Activated CD8-positive, alpha-beta memory T cell treated with anti-CD3 and anti-CD28 coated beads for 36 hours (primary cell): ENCODE measurements around the gene CTTNBP2NL. TPM values are rescaled to one million over a fixed set of nuclear protein-coding genes. Genes with fewer than 3 reads are reported as not detected.
"Not testable (repeated sequence)": the region's sequence is repeated elsewhere in the genome, so short reads cannot be mapped to it uniquely, and the experiment has no call there.

Experiments
- CTCF ChIA-PET: fragments of 350-600 bp; sonication (Branson Sonifier 250); formaldehyde crosslinking; loops from one replicate; lab custom pipeline; 2021; ENCODE audit warnings: antibody characterized with exemption; lab: Charles Lee
- POLR2A ChIA-PET: fragments of 350-600 bp; sonication (Branson Sonifier 250); formaldehyde crosslinking; loops from one replicate; lab custom pipeline; 2021; ENCODE audit warnings: antibody characterized with exemption; lab: Charles Lee
- total RNA-seq, 2 experiments: library from RNA; stranded (reverse); gene quantifications; one replicate each; pipeline ENCODE4 v1.2.3, GENCODE V29; 2021

CTTNBP2NL gene
- total RNA-seq, 2 experiments from 2014 or later, result 3.2 TPM

DNA sequence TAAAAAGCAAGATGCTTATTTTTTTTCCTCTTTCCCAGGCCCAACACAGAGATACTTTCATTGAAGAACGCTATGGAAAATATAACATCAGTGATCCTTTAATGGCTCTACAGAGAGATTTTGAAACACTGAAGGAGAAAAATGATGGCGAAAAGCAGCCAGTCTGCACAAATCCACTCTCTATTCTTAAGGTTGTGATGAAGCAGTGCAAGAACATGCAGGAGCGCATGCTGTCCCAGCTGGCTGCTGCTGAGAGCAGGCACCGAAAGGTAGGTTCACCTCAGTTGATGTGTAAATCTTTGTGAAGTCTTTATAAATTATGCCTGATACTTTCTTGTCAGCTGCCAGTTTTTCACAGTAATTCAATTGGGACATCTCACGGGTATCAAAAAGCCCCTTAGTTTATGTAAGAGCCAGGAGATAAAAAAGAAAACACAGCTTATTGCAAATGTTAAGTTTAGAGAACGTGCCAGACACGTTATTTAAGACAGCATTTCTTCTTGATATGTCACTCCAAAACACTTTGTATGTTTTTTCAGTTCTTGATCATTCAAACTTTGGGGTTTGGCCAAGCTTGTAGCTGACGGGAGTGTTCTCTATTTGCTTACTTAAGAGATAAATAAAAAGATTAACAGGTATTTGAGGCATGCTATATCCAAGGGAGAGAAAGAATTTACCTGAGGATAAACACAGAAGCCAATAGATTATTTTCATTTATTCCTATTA, 53.1 kb downstream of the CTTNBP2NL start:
- CTCF ChIA-PET, result interaction anchor here (1.1 to 1.4 kb wide), 2 partner anchors 9 to 20 kb away, joined by 3 read pairs; no protein-coding TSS in a partner anchor

GRCh38 chr1:112449630-112449983, 53.6 kb downstream of the CTTNBP2NL start:
- ChIA-PET CTCF (interaction anchor here (1.4 kb wide), 1 partner anchor 9 kb away, joined by 3 read pairs; no protein-coding TSS in a partner anchor), POLR2A (no interaction called here)

More for the DNA sequence above, 53.1 kb downstream of the CTTNBP2NL start:
- POLR2A ChIA-PET, result no interaction called here

GRCh38 chr1:112450773-112451172, 54.8 kb downstream of the CTTNBP2NL start:
- ChIA-PET CTCF (no interaction called here), POLR2A (no interaction called here)

DNA sequence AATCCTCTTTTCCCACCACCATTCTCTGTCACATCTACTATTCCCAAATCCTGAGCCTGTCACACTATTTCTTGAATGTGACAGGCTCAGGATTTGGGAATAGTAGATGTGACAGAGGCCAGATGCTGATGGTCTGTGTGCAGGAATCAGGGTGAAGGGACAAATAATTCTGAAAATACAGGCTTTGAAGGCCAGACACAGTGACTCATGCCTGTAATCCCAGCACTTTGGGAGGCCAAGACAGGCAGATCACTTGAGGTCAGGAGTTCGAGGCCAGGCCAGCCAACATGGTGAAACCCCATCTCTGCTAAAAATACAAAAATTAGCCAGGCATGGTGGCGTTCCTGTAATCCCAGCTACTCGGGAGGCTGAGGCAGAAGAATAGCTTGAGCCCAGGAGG, 55.3 kb downstream of the CTTNBP2NL start:
- CTCF ChIA-PET, result interaction anchor here (1.9 kb wide), 1 partner anchor 13 kb away, joined by 4 read pairs; no protein-coding TSS in a partner anchor
- POLR2A ChIA-PET, result not testable (repeated sequence)

- CTCF ChIA-PET, result no interaction called here
- POLR2A ChIA-PET, result no interaction called here
Measured at GRCh38 chr1:112453876-112454275, 57.9 kb downstream of the CTTNBP2NL start.

DNA sequence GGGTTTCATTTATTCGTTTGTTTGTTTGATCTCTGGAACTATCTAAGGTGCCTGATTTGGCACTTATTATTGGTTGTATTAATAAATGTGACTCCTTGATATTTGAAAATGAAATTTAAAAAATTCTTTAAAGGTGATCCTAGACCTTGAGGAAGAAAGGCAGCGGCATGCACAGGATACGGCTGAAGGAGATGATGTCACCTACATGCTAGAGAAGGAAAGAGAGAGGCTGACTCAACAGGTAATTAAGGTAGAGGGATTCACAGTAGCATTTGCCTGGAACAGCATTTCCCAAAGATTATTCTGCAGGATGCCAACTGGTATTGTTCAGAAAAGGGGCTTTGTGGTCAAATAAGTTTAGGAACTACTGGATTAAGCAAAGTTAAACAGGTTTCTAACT, 58.3 kb downstream of the CTTNBP2NL start:
- CTCF ChIA-PET, result no interaction called here
- POLR2A ChIA-PET, result no interaction called here

DNA sequence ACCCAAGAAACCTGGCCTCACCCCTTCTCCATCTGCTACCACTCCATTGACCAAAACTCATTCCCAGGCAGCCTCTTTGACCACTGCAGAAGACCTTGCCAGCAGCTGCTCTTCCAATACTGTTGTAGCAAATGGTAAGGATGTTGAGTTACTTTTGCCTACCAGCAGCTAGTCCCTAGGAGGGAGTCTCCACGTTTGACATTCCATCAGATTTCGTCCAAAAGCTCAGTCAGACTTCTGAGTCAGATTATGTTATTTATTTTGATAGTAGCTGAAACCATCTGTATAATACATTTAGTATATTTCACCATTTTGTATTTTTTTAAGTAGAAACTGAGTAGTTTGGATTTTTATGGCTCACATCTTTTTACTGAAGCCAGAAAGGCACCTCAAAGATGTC, 61.2 kb downstream of the CTTNBP2NL start:
- ChIA-PET POLR2A (no interaction called here), CTCF (interaction anchor here (0.6 to 1.5 kb wide), 2 partner anchors 9 to 11 kb away, joined by 3 to 6 read pairs; no protein-coding TSS in a partner anchor)

DNA sequence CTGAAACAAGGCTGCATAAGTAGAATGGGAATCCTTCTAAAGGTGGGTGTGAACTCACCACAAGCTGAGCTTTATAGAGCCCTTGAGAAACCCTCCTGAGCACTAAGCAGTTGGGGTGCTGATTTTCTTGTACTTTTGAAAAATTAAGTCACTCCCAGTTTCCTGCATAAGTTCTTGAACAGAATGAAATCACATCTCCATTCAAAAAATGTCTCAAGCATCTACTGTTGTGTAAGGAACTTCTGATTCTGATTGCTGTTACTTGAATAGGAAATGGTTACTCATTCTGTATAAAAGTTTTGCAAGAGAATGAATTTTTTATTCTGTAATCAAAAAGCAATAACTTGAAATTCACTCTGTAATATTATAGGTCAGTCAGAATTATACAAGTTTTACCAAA, 61.9 kb downstream of the CTTNBP2NL start:
- POLR2A ChIA-PET, result interaction anchor here (0.6 kb wide), 1 partner anchor 67 kb away, joined by 9 read pairs; no protein-coding TSS in a partner anchor

GRCh38 chr1:112458756-112459155, 62.7 kb downstream of the CTTNBP2NL start:
- POLR2A ChIA-PET, result no interaction called here
- CTCF ChIA-PET, result interaction anchor here (1.6 kb wide), 1 partner anchor 26 kb away, joined by 3 read pairs; no protein-coding TSS in a partner anchor

More for the DNA sequence above, 61.9 kb downstream of the CTTNBP2NL start:
- CTCF ChIA-PET, result interaction anchor here (1.5 to 1.6 kb wide), 2 partner anchors 8 to 27 kb away, joined by 3 to 6 read pairs; no protein-coding TSS in a partner anchor

DNA sequence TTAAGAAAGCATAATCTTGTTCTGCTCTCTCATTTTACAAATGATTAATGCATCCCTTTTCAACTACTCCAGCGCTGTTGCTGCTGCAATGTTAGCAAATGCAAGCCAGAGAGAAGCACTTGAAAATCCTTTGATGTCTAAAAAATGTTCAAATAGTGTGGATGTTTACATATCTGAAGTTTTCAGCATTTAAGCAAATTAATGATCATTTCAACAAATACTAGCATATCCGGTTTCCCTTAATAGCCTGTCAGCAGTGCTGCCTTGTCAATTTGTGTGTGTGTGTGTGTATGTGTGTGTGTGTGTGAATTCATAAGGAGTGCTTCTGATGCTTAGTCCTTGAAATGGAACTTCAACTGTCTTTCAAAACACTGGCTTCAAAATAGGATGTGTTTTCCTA, 64.6 kb downstream of the CTTNBP2NL start:
- ChIA-PET POLR2A (no interaction called here), CTCF (no interaction called here)

GRCh38 chr1:112461200-112461871, 65.3 kb downstream of the CTTNBP2NL start:
- ChIA-PET CTCF (interaction anchor here (2.2 kb wide), 1 partner anchor 71 kb away, joined by 8 read pairs; no protein-coding TSS in a partner anchor), POLR2A (no interaction called here)

GRCh38 chr1:112462953-112463279, 66.9 kb downstream of the CTTNBP2NL start:
- ChIA-PET POLR2A (no interaction called here), CTCF (interaction anchor here (1.1 to 2.2 kb wide), 2 partner anchors 57 to 72 kb away, joined by 3 to 8 read pairs; no protein-coding TSS in a partner anchor)

- POLR2A ChIA-PET, result no interaction called here
- CTCF ChIA-PET, result interaction anchor here (0.9 kb wide), 1 partner anchor 73 kb away, joined by 5 read pairs; no protein-coding TSS in a partner anchor
Measured at GRCh38 chr1:112464501-112464900, 68.5 kb downstream of the CTTNBP2NL start.

DNA sequence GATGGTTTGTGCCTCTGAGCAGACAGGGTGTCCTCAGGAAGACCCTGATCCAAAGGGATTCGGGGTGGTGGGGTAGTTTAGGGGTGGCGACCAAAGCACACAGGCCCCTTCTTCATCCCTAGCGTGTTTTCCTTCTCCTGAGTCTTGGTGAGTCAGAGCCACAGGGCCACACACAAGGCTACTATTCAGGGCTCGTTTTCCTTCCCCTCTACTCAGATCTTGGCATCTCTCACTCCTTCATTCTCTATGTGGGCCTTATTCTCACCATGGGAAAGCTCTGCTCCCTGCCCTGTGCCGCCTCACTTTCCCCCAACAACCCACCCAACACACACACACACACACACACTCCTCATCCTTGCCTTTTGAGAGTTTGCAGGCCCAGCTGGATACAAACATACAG, 69.1 kb downstream of the CTTNBP2NL start:
- ChIA-PET CTCF (interaction anchor here (1.1 to 3.8 kb wide), 6 partner anchors 36 to 118 kb away, joined by 3 to 34 read pairs (median 4); partner anchors contain the start of gene CTTNBP2NL), POLR2A (no interaction called here)

- ChIA-PET CTCF (interaction anchor here (0.7 to 3.8 kb wide), 12 partner anchors 9 to 250 kb away, joined by 3 to 34 read pairs (median 3); partner anchors contain the start of gene CTTNBP2NL), POLR2A (interaction anchor here (1.0 kb wide), 1 partner anchor 75 kb away, joined by 3 read pairs; no protein-coding TSS in a partner anchor)
Measured at GRCh38 chr1:112466078-112466660, 70.2 kb downstream of the CTTNBP2NL start.

- POLR2A ChIA-PET, result not testable (repeated sequence)
- CTCF ChIA-PET, result interaction anchor here (1.2 kb wide), 1 partner anchor 87 kb away, joined by 3 read pairs; no protein-coding TSS in a partner anchor
Measured at GRCh38 chr1:112470324-112470723, 74.3 kb downstream of the CTTNBP2NL start.

DNA sequence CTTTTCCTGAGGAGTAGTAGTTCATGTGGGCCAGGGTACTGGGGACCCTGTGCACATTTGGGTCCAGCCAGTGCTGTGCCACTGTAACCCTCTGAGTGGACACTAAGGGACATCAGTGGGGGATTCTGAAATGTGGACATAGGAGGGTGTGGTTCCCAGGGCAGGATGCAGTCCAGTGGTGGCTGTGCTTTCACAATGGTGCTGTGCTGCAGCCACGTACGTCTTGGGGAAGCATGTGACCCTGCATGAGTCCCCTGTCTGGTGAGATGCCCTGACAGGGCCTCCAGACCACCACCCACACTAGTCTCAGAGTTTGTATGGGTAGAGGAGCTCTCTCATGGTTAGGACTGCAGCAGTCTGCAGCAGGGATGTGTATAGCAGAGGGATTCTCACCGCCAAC, 75.0 kb downstream of the CTTNBP2NL start:
- CTCF ChIA-PET, result no interaction called here
- POLR2A ChIA-PET, result no interaction called here

DNA sequence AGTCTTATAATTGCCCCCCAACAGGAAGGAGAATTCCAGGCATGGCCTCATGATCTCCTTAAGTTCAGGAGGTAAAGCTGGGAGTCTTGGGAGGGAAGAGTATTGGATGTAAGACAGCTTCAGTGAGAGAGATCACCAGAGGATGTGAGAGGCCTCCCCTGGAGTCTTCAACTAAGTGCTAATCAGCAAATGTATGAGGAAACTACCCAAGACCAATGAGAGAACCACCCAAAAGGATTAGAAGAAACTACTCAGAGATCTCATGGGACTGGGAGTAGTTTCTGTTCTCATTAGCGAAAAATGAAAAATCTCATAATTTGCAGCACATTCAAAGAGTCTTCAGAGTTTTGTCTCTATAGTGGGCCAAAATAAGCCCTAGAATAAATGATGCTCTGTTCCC, 76.1 kb downstream of the CTTNBP2NL start:
- ChIA-PET CTCF (interaction anchor here (1.4 kb wide), 1 partner anchor 12 kb away, joined by 3 read pairs; no protein-coding TSS in a partner anchor), POLR2A (no interaction called here)

- ChIA-PET CTCF (interaction anchor here (0.6 kb wide), 1 partner anchor 68 kb away, joined by 4 read pairs; no protein-coding TSS in a partner anchor), POLR2A (no interaction called here)
Measured at GRCh38 chr1:112477550-112477949, 81.5 kb downstream of the CTTNBP2NL start.
